GM23338 (cell line): ENCODE data around the gene RSPH1. TPM values are rescaled to one million over a fixed set of nuclear protein-coding genes. Genes with fewer than 3 reads are reported as not detected.

Experiments used
- ATAC-seq: fragments of 200-7000 bp; cut with Tn5 transposase; 3 replicates; pipeline ENCODE4 v1.9.1; 2020
- DNase-seq: peaks from one replicate; pipeline ENCODE4 v3.0.0-alpha.2; 2015; ENCODE audit warnings: low spot score
- H2AFZ ChIP-seq: fragments of 200-600 bp; sonication (generic); 2 replicates; pipeline ENCODE4 v1.8.0; 2016; ENCODE audit warnings: antibody characterized with exemption, mild to moderate bottlenecking, moderate library complexity
- H3F3A ChIP-seq: fragments of 200-600 bp; sonication (generic); replicated peaks from 2 replicates; pipeline ENCODE4 v1.8.0; 2017; ENCODE audit warnings: antibody characterized with exemption, mixed run types, low read depth
- H3K27ac ChIP-seq: fragments of 200-600 bp; sonication (generic); 2 replicates; pipeline ENCODE4 v1.6.1; 2016; ENCODE audit warnings: low read depth
- H3K27me3 ChIP-seq: fragments of 200-600 bp; sonication (generic); 2 replicates; pipeline ENCODE4 v1.8.0; 2016; ENCODE audit warnings: mild to moderate bottlenecking, mixed run types, moderate library complexity; ENCODE audit not compliant: insufficient read depth
- H3K36me3 ChIP-seq: fragments of 200-600 bp; sonication (generic); 2 replicates; pipeline ENCODE4 v1.8.0; 2016; ENCODE audit warnings: mild to moderate bottlenecking; ENCODE audit not compliant: insufficient read depth
- H3K4me1 ChIP-seq: fragments of 200-600 bp; sonication (generic); 2 replicates; pipeline ENCODE4 v1.8.0; 2016; ENCODE audit warnings: mild to moderate bottlenecking, moderate library complexity; ENCODE audit not compliant: insufficient read depth
- H3K4me2 ChIP-seq: fragments of 200-600 bp; sonication (generic); 2 replicates; pipeline ENCODE4 v1.7.1; 2017; ENCODE audit warnings: mixed run types
- H3K4me3 ChIP-seq: fragments of 200-600 bp; sonication (generic); 2 replicates; pipeline ENCODE4 v1.6.1; 2016; ENCODE audit warnings: mixed run types
- H3K79me2 ChIP-seq: fragments of 200-600 bp; sonication (generic); replicated peaks from 2 replicates; pipeline ENCODE4 v1.8.0; 2017; ENCODE audit warnings: mild to moderate bottlenecking; ENCODE audit not compliant: insufficient read depth
- H3K9me2 ChIP-seq: fragments of 200-600 bp; sonication (generic); 2 replicates; pipeline ENCODE4 v1.8.0; 2017; ENCODE audit not compliant: insufficient read depth
- H4K20me1 ChIP-seq: fragments of 200-600 bp; sonication (generic); replicated peaks from 2 replicates; pipeline ENCODE4 v1.8.0; 2017; ENCODE audit warnings: mild to moderate bottlenecking; ENCODE audit not compliant: insufficient read depth
- H3K27ac Mint-ChIP-seq: 2 replicates; pipeline ENCODE4 v1.8.0; 2020; ENCODE audit warnings: inconsistent platforms, mild to moderate bottlenecking, moderate library complexity, mixed read lengths
- H3K27me3 Mint-ChIP-seq: 3 replicates; pipeline ENCODE4 v1.8.0; 2022; ENCODE audit warnings: low read depth, mild to moderate bottlenecking, moderate library complexity, mixed read lengths, inconsistent platforms; ENCODE audit not compliant: insufficient read depth, poor library complexity
- H3K36me3 Mint-ChIP-seq: 3 replicates; pipeline ENCODE4 v1.8.0; 2021; ENCODE audit warnings: low read depth, mild to moderate bottlenecking, inconsistent platforms, moderate library complexity, mixed read lengths
- H3K4me1 Mint-ChIP-seq: 3 replicates; pipeline ENCODE4 v1.8.0; 2020; ENCODE audit warnings: mild to moderate bottlenecking, inconsistent platforms, mixed read lengths
- H3K4me3 Mint-ChIP-seq: 3 replicates; pipeline ENCODE4 v1.8.0; 2021; ENCODE audit warnings: moderate library complexity, mild to moderate bottlenecking, inconsistent platforms, mixed read lengths
- H3K9me3 Mint-ChIP-seq: 3 replicates; pipeline ENCODE4 v1.8.0; 2020; ENCODE audit warnings: moderate library complexity, mild to moderate bottlenecking, inconsistent platforms, mixed read lengths
- EZH2phosphoT487 ChIP-seq: fragments of 200-600 bp; sonication (generic); IDR thresholded peaks from one replicate; pipeline ENCODE4 v1.8.1; 2018; ENCODE audit warnings: antibody characterized with exemption; ENCODE audit not compliant: unreplicated experiment
- JUNB ChIP-seq: IDR thresholded peaks from one replicate; pipeline ENCODE4 v1.6.1; 2016; ENCODE audit warnings: antibody characterized with exemption; ENCODE audit not compliant: unreplicated experiment
- POLR2AphosphoS5 ChIP-seq: IDR thresholded peaks from 2 replicates; pipeline ENCODE4 v1.6.1; 2016; ENCODE audit warnings: antibody characterized with exemption, low read depth
- STAT1 ChIP-seq: IDR thresholded peaks from one replicate; pipeline ENCODE4 v1.6.1; 2016; ENCODE audit warnings: antibody characterized with exemption; ENCODE audit not compliant: unreplicated experiment
- polyA plus RNA-seq: library from polyadenylated mRNA; unstranded; fragments of >200 nt; fragmentation: Nextera tagmentation; extraction: Ambion mirVana; gene quantifications from 2 replicates; pipeline ENCODE4 v1.2.1, GENCODE V29; 2016
- total RNA-seq: library from RNA; depleted of rRNA; stranded (reverse); fragments of >200 nt; shearing (Covaris generic); gene quantifications from 2 replicates; pipeline ENCODE4 v1.2.3, GENCODE V29; 2014
- TF ChIP-seq, protein P1 (sequence below): fragments of 250-450 bp; sonication (Bioruptor Pico); IDR thresholded peaks from 2 replicates; pipeline ENCODE4 v1.5.0; 2020; ENCODE audit warnings: mild to moderate bottlenecking, moderate library complexity
- TF ChIP-seq, protein P2 (sequence below): IDR thresholded peaks from one replicate; pipeline ENCODE4 v1.6.1; 2018; ENCODE audit warnings: antibody characterized with exemption; ENCODE audit not compliant: unreplicated experiment

Gene RSPH1
- total and polyA plus RNA-seq, 2 experiments from 2014 or later, result 0.23 TPM; not detected in 1

DNA sequence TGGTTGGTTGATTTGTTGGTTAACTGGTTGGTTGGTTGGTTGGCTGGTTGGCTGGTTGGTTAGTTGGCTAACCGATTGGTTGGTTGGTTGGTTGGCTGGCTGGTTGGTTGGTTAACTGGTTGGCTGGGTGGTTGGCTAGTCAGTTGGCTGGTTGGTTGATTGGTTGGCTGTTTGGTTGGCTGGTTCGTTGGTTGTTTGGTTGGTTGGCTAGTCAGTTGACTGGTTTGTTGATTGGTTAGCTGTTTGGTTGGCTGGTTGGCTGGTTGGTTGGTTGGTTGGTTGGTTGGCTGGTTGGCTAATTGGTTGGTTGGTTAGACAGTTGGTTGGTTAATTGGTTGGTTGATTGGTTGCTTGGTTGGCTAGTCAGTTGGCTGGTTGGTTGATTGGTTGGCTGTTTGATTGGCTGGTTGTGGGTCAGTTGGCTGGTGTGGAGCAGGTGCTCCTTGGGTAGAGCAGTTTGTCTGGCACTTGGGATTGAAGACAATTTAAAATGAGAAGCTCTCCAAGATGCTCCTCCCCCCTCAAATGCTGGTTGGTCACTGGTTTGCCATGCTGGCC lies 6.9 kb downstream of the RSPH1 start:
- no peak overlapping the region for H3K27ac ChIP-seq
- peaks cover 8% of the 10 kb centered on the region for H3K27me3 Mint-ChIP-seq
- no peaks in the 10 kb centered on the region for H3K79me2 ChIP-seq
- no peaks in the 10 kb centered on the region for H3F3A ChIP-seq
- no peaks in the 10 kb centered on the region for H3K36me3 Mint-ChIP-seq
- no peak overlapping the region for H3K4me2 ChIP-seq
- no peaks in the 10 kb centered on the region for H3K36me3 ChIP-seq
- H4K20me1 ChIP-seq, result no peaks in the 10 kb centered on the region
- DNase-seq (no peak), ATAC-seq (no peak)
- no peak overlapping the region for H2AFZ ChIP-seq
- H3K27me3 ChIP-seq, result no peaks in the 10 kb centered on the region
- H3K4me1 Mint-ChIP-seq, result peaks cover 8% of the 10 kb centered on the region
- TF ChIP-seq EZH2phosphoT487 (no peak), POLR2AphosphoS5 (no peak), JUNB (no peak), STAT1 (no peak)
- TF ChIP-seq, protein P1, sequence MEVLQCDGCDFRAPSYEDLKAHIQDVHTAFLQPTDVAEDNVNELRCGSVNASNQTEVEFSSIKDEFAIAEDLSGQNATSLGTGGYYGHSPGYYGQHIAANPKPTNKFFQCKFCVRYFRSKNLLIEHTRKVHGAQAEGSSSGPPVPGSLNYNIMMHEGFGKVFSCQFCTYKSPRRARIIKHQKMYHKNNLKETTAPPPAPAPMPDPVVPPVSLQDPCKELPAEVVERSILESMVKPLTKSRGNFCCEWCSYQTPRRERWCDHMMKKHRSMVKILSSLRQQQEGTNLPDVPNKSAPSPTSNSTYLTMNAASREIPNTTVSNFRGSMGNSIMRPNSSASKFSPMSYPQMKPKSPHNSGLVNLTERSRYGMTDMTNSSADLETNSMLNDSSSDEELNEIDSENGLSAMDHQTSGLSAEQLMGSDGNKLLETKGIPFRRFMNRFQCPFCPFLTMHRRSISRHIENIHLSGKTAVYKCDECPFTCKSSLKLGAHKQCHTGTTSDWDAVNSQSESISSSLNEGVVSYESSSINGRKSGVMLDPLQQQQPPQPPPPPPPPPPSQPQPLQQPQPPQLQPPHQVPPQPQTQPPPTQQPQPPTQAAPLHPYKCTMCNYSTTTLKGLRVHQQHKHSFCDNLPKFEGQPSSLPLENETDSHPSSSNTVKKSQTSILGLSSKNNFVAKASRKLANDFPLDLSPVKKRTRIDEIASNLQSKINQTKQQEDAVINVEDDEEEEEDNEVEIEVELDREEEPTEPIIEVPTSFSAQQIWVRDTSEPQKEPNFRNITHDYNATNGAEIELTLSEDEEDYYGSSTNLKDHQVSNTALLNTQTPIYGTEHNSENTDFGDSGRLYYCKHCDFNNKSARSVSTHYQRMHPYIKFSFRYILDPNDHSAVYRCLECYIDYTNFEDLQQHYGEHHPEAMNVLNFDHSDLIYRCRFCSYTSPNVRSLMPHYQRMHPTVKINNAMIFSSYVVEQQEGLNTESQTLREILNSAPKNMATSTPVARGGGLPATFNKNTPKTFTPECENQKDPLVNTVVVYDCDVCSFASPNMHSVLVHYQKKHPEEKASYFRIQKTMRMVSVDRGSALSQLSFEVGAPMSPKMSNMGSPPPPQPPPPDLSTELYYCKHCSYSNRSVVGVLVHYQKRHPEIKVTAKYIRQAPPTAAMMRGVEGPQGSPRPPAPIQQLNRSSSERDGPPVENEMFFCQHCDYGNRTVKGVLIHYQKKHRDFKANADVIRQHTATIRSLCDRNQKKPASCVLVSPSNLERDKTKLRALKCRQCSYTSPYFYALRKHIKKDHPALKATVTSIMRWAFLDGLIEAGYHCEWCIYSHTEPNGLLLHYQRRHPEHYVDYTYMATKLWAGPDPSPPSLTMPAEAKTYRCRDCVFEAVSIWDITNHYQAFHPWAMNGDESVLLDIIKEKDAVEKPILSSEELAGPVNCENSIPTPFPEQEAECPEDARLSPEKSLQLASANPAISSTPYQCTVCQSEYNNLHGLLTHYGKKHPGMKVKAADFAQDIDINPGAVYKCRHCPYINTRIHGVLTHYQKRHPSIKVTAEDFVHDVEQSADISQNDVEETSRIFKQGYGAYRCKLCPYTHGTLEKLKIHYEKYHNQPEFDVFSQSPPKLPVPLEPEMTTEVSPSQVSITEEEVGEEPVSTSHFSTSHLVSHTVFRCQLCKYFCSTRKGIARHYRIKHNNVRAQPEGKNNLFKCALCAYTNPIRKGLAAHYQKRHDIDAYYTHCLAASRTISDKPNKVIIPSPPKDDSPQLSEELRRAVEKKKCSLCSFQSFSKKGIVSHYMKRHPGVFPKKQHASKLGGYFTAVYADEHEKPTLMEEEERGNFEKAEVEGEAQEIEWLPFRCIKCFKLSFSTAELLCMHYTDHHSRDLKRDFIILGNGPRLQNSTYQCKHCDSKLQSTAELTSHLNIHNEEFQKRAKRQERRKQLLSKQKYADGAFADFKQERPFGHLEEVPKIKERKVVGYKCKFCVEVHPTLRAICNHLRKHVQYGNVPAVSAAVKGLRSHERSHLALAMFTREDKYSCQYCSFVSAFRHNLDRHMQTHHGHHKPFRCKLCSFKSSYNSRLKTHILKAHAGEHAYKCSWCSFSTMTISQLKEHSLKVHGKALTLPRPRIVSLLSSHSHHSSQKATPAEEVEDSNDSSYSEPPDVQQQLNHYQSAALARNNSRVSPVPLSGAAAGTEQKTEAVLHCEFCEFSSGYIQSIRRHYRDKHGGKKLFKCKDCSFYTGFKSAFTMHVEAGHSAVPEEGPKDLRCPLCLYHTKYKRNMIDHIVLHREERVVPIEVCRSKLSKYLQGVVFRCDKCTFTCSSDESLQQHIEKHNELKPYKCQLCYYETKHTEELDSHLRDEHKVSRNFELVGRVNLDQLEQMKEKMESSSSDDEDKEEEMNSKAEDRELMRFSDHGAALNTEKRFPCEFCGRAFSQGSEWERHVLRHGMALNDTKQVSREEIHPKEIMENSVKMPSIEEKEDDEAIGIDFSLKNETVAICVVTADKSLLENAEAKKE (CRISPR knock-in tag), result no peak
- TF ChIP-seq, protein P2, sequence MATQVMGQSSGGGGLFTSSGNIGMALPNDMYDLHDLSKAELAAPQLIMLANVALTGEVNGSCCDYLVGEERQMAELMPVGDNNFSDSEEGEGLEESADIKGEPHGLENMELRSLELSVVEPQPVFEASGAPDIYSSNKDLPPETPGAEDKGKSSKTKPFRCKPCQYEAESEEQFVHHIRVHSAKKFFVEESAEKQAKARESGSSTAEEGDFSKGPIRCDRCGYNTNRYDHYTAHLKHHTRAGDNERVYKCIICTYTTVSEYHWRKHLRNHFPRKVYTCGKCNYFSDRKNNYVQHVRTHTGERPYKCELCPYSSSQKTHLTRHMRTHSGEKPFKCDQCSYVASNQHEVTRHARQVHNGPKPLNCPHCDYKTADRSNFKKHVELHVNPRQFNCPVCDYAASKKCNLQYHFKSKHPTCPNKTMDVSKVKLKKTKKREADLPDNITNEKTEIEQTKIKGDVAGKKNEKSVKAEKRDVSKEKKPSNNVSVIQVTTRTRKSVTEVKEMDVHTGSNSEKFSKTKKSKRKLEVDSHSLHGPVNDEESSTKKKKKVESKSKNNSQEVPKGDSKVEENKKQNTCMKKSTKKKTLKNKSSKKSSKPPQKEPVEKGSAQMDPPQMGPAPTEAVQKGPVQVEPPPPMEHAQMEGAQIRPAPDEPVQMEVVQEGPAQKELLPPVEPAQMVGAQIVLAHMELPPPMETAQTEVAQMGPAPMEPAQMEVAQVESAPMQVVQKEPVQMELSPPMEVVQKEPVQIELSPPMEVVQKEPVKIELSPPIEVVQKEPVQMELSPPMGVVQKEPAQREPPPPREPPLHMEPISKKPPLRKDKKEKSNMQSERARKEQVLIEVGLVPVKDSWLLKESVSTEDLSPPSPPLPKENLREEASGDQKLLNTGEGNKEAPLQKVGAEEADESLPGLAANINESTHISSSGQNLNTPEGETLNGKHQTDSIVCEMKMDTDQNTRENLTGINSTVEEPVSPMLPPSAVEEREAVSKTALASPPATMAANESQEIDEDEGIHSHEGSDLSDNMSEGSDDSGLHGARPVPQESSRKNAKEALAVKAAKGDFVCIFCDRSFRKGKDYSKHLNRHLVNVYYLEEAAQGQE, result no peak
- no peak overlapping the region for H3K27ac Mint-ChIP-seq
- H3K4me3 Mint-ChIP-seq, result no peak overlapping the region
- no peak overlapping the region for H3K4me3 ChIP-seq
- peaks cover 19% of the 10 kb centered on the region; the same call in 1 of the 2 replicates for H3K9me2 ChIP-seq
- no peaks in the 10 kb centered on the region for H3K9me3 Mint-ChIP-seq
- H3K4me1 ChIP-seq, result no peaks in the 10 kb centered on the region
